ENCODE measurements around the gene MXD4. TPM values are rescaled to one million over a fixed set of nuclear protein-coding genes. Genes with fewer than 3 reads are reported as not detected.
A peak's percentile ranks its signal among the peaks of the same experiment; 100 is the strongest.

The MXD4 gene
- total and polyA plus RNA-seq, 2 donors from 2014 or later, result 49.8 to 84.8 TPM

DNA sequence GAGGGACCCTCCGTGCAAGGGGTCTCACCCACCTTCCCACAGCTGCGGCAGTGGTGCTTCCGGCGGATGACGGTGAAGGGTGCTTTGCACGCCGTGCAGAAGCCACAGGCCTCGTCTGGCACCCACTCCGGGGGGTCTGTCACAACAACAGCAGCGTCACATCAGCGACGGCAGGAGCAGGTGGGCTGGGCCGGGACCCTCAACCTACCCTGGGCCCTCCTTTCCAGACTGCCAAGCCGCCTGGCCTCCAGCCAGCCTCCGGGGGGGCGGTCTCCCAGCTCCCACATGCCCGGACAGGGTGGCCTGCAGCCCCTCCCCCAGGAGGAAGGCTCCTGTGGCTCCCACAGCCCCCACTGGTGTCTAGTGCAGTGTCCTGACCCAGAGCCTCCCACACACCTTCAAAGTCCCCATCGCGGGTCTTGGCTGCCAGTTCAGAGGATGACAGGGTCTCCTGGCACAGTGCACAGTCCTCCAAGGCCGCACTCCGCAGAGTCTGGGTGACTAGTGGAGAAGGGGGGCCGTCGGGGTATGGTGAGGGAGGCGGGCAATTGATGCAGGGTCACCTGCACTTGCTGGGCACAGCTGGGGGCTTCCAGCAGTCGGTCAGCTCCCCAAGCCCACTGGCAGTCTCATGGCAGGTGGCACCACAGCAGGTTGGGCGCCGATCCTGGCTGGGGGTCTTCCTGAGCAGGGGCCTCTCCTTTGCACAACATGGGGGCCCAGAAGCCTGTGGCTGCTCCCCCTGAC, 9.5 kb upstream of the MXD4 start:
- no peak for FAIRE-seq
- Histone ChIP-seq H3K36me3 (ENCODE audit: control insufficient read depth in 2 of 3, insufficient read depth in 3 of 3, low read length in 3 of 3) (peaks cover 0 to 2% (median 0%) of the 10 kb centered on the region in 3 donors), H3K4me1 (ENCODE audit: control insufficient read depth in 2 of 3, insufficient read depth in 2 of 3, low read depth in 1 of 3, low read length in 3 of 3) (peaks cover 0 to 5% (median 0%) of the 10 kb centered on the region in 3 donors), H3K9ac (ENCODE audit: low read length in 3 of 3) (no peak overlapping the region), H3K4me3 (ENCODE audit: low read length in 3 of 3) (no peak overlapping the region), H3K9me3 (ENCODE audit: control insufficient read depth in 2 of 3, insufficient read depth in 1 of 3, low read length in 3 of 3) (no peaks in the 10 kb centered on the region), H3K27ac (ENCODE audit: low read depth in 2 of 2, low read length in 2 of 2) (no peak overlapping the region), H3K27me3 (ENCODE audit: control insufficient read depth, insufficient read depth, low read length) (no peaks in the 10 kb centered on the region)
- TF ChIP-seq, protein P1, sequence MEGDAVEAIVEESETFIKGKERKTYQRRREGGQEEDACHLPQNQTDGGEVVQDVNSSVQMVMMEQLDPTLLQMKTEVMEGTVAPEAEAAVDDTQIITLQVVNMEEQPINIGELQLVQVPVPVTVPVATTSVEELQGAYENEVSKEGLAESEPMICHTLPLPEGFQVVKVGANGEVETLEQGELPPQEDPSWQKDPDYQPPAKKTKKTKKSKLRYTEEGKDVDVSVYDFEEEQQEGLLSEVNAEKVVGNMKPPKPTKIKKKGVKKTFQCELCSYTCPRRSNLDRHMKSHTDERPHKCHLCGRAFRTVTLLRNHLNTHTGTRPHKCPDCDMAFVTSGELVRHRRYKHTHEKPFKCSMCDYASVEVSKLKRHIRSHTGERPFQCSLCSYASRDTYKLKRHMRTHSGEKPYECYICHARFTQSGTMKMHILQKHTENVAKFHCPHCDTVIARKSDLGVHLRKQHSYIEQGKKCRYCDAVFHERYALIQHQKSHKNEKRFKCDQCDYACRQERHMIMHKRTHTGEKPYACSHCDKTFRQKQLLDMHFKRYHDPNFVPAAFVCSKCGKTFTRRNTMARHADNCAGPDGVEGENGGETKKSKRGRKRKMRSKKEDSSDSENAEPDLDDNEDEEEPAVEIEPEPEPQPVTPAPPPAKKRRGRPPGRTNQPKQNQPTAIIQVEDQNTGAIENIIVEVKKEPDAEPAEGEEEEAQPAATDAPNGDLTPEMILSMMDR (IDR thresholded peaks at IDR 0.05; ENCODE audit: borderline replicate concordance, extremely low read depth, insufficient read depth), result no peak
- DNase-seq, result peak in 1 of 5 donors; percentile 70
- intact Hi-C loops (cut with DNase I), result no loop called here

DNA sequence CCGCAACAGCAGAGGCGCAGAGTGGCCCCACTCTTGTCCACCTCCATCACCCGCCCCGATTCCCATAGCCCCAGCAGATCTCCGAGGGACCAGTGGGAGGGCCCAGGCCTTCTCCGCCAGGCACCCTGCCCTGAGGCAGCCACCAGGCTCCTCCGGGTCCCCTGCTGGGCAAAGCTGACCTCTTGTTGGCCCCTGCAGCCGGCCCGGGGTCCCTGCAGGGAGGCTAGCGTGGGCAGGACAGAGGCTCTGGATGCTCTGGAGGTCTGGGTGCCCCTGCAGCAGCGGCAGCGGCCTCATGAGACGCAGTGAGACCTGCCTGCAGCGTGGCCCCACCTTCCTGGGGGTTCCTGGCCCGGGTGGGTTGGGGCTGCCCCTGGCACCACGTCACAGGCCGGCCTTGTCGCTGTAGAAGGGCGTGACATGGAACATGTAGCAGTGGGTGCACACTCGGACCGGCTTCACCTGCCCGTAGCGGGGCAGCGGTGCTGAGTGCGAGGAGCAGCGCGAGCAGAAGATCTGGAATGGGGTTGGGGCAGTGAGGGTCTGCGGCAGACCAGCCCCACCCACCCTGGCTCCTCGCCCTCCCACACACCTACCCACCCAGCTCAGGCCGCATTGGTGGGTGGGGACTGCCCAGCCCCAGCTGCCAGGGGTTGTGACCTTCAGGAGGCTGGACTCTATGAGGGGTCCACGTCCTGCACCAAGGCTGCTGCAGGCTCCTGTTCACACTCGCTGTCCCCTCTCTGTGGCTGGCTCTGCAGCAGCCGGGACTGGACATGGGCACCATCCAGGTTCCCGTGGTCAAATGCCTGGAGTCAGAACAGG, 8.6 kb upstream of the MXD4 start:
- no peaks in the 10 kb centered on the region for H3K9me3 ChIP-seq (ENCODE audit: control insufficient read depth in 2 of 3, insufficient read depth in 1 of 3, low read length in 3 of 3)
- intact Hi-C loops (cut with DNase I), result no loop called here
- FAIRE-seq, result no peak
- no peak overlapping the region for H3K9ac ChIP-seq (ENCODE audit: low read length in 3 of 3)
- H3K36me3 ChIP-seq (ENCODE audit: control insufficient read depth in 2 of 3, insufficient read depth in 3 of 3, low read length in 3 of 3), result peaks cover 0 to 2% (median 0%) of the 10 kb centered on the region in 3 donors
- TF ChIP-seq, protein P1 (IDR thresholded peaks at IDR 0.05; ENCODE audit: borderline replicate concordance, extremely low read depth, insufficient read depth), result no peak
- H3K4me3 ChIP-seq (ENCODE audit: low read length in 3 of 3), result no peak overlapping the region
- peaks cover 0 to 12% (median 0%) of the 10 kb centered on the region in 3 donors for H3K4me1 ChIP-seq (ENCODE audit: control insufficient read depth in 2 of 3, insufficient read depth in 2 of 3, low read depth in 1 of 3, low read length in 3 of 3)
- peak in 1 of 5 donors; percentile 73 for DNase-seq
- H3K27me3 ChIP-seq (ENCODE audit: control insufficient read depth, insufficient read depth, low read length), result no peaks in the 10 kb centered on the region
- H3K27ac ChIP-seq (ENCODE audit: low read depth in 2 of 2, low read length in 2 of 2), result no peak overlapping the region

DNA sequence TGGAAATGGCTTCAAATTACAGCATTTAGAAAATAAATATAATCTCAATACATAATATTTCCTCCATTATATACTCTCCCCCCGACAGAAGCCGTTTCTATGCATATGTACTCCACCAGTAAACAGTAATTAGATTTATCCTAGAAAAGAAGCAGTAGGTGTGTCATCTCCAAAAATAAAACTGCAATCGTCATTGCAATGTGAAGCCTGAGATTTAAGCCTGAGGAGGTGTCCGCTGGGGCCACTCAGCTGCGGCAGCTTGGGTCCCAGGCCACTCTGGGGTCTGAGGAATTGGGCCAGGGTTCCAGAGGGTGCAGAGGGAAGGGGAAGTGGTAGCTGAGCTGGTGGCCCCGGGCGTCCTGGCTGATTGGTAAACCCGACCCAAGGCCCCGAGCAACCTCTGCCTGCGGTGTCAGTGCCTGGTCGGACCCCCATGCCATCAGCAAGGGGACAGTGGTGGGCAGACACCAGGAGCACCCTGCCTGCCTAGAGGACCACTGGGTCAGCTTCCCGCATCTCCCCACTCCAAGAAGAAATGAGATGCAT, 7.8 kb upstream of the MXD4 start:
- intact Hi-C loops (cut with DNase I), result no loop called here
- FAIRE-seq (no peak), DNase-seq (peak in 1 of 5 donors; percentile 71)
- Histone ChIP-seq H3K9ac (ENCODE audit: low read length in 3 of 3) (no peak overlapping the region), H3K4me3 (ENCODE audit: low read length in 3 of 3) (no peak overlapping the region), H3K27ac (ENCODE audit: low read depth in 2 of 2, low read length in 2 of 2) (no peak overlapping the region), H3K4me1 (ENCODE audit: control insufficient read depth in 2 of 3, insufficient read depth in 2 of 3, low read depth in 1 of 3, low read length in 3 of 3) (peaks cover 0 to 13% (median 0%) of the 10 kb centered on the region in 3 donors), H3K27me3 (ENCODE audit: control insufficient read depth, insufficient read depth, low read length) (no peaks in the 10 kb centered on the region), H3K36me3 (ENCODE audit: control insufficient read depth in 2 of 3, insufficient read depth in 3 of 3, low read length in 3 of 3) (peaks cover 0 to 2% (median 0%) of the 10 kb centered on the region in 3 donors), H3K9me3 (ENCODE audit: control insufficient read depth in 2 of 3, insufficient read depth in 1 of 3, low read length in 3 of 3) (no peaks in the 10 kb centered on the region)
- TF ChIP-seq, protein P1 (IDR thresholded peaks at IDR 0.05; ENCODE audit: borderline replicate concordance, extremely low read depth, insufficient read depth), result no peak
